ENCODE measurements around the gene LRCH1. TPM values are rescaled to one million over a fixed set of nuclear protein-coding genes. Genes with fewer than 3 reads are reported as not detected.

Gene LRCH1
- total RNA-seq, 1 experiment from 2014 or later: 27.0 TPM

DNA sequence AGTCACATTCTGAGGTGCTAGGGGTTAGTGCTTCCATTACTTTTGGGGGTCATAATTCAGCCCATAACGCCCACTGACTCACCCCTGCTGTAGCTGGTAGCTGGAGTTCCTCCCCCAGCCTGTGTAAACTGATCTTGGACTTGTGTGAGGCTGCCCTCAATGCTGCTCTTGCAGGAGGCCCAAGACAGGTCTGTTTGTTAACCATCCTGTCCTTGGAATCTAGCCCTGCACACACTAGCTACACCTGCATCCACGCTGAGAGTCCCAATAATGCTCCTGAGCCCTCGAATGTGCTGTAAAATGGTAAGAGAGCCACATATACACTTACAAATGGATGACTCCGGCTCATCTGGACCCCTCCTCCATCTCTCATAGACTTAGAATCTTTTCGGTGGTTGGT is 9.6 kb downstream of the LRCH1 start:
- intact Hi-C loops (cut with micrococcal nuclease; ENCODE audit: unreplicated experiment): no loop called here
- peaks cover 8% of the 10 kb centered on the region for H3K4me1 Mint-ChIP-seq (ENCODE audit: low read depth, unreplicated experiment)
- no peak overlapping the region for H3K4me3 Mint-ChIP-seq (ENCODE audit: unreplicated experiment)
- Histone ChIP-seq H3K9me3 (no peaks in the 10 kb centered on the region), H3K27me3 (replicated peaks; ENCODE audit: control insufficient read depth, insufficient read depth, low read length) (no peaks in the 10 kb centered on the region), H3K36me3 (ENCODE audit: control insufficient read depth, insufficient read depth, low read length) (no peaks in the 10 kb centered on the region), H3K4me3 (ENCODE audit: low read depth, low read length) (no peak overlapping the region), H3K4me1 (peaks cover 24% of the 10 kb centered on the region)
- peaks cover 6% of the 10 kb centered on the region for H3K36me3 Mint-ChIP-seq (ENCODE audit: insufficient read depth, unreplicated experiment)
- no TSS peak for BruUV-seq (replicated peaks)
- ChIA-PET CTCF (no interaction called here), POLR2A (no interaction called here)
- TF ChIP-seq, protein P1, sequence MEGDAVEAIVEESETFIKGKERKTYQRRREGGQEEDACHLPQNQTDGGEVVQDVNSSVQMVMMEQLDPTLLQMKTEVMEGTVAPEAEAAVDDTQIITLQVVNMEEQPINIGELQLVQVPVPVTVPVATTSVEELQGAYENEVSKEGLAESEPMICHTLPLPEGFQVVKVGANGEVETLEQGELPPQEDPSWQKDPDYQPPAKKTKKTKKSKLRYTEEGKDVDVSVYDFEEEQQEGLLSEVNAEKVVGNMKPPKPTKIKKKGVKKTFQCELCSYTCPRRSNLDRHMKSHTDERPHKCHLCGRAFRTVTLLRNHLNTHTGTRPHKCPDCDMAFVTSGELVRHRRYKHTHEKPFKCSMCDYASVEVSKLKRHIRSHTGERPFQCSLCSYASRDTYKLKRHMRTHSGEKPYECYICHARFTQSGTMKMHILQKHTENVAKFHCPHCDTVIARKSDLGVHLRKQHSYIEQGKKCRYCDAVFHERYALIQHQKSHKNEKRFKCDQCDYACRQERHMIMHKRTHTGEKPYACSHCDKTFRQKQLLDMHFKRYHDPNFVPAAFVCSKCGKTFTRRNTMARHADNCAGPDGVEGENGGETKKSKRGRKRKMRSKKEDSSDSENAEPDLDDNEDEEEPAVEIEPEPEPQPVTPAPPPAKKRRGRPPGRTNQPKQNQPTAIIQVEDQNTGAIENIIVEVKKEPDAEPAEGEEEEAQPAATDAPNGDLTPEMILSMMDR (IDR thresholded peaks at IDR 0.05; ENCODE audit: insufficient read depth in 1 of 2, low read depth in 1 of 2, low read length in 1 of 2, severe bottlenecking in 1 of 2, unreplicated experiment in 1 of 2): no peak
- H3K9me3 Mint-ChIP-seq (ENCODE audit: unreplicated experiment): no peaks in the 10 kb centered on the region
- H3K27me3 Mint-ChIP-seq (ENCODE audit: insufficient read depth, unreplicated experiment): no peaks in the 10 kb centered on the region
- no peak overlapping the region for H3K27ac Mint-ChIP-seq (ENCODE audit: unreplicated experiment)
- no peak for DNase-seq

- TF ChIP-seq, protein P1 (IDR thresholded peaks at IDR 0.05; ENCODE audit: insufficient read depth in 1 of 2, low read depth in 1 of 2, low read length in 1 of 2, severe bottlenecking in 1 of 2, unreplicated experiment in 1 of 2): no peak
- ChIA-PET POLR2A (no interaction called here), CTCF (no interaction called here)
- no peak for DNase-seq
- Histone ChIP-seq H3K4me3 (ENCODE audit: low read depth, low read length) (no peak overlapping the region), H3K36me3 (ENCODE audit: control insufficient read depth, insufficient read depth, low read length) (no peaks in the 10 kb centered on the region), H3K9me3 (no peaks in the 10 kb centered on the region), H3K4me1 (peaks cover 18% of the 10 kb centered on the region), H3K27me3 (replicated peaks; ENCODE audit: control insufficient read depth, insufficient read depth, low read length) (no peaks in the 10 kb centered on the region)
- Mint-ChIP-seq H3K36me3 (ENCODE audit: insufficient read depth, unreplicated experiment) (no peaks in the 10 kb centered on the region), H3K4me1 (ENCODE audit: low read depth, unreplicated experiment) (peaks cover 29% of the 10 kb centered on the region), H3K9me3 (ENCODE audit: unreplicated experiment) (no peaks in the 10 kb centered on the region), H3K27me3 (ENCODE audit: insufficient read depth, unreplicated experiment) (no peaks in the 10 kb centered on the region), H3K27ac (ENCODE audit: unreplicated experiment) (no peak overlapping the region), H3K4me3 (ENCODE audit: unreplicated experiment) (no peak overlapping the region)
- BruUV-seq (replicated peaks): no TSS peak
- intact Hi-C loops (cut with micrococcal nuclease; ENCODE audit: unreplicated experiment): no loop called here
These were observed 13.1 kb downstream of the LRCH1 start for GRCh38 chr13:46565808-46566750.

- no peaks in the 10 kb centered on the region for H3K36me3 Mint-ChIP-seq (ENCODE audit: insufficient read depth, unreplicated experiment)
- no TSS peak for BruUV-seq (replicated peaks)
These were observed 14.7 kb downstream of the LRCH1 start for GRCh38 chr13:46567671-46568070.

More at GRCh38 chr13:46567671-46568070, 14.7 kb downstream of the LRCH1 start:
- intact Hi-C loops (cut with micrococcal nuclease; ENCODE audit: unreplicated experiment): no loop called here
- Histone ChIP-seq H3K27me3 (replicated peaks; ENCODE audit: control insufficient read depth, insufficient read depth, low read length) (no peaks in the 10 kb centered on the region), H3K4me3 (ENCODE audit: low read depth, low read length) (no peak overlapping the region), H3K4me1 (peaks cover 21% of the 10 kb centered on the region), H3K9me3 (no peaks in the 10 kb centered on the region), H3K36me3 (ENCODE audit: control insufficient read depth, insufficient read depth, low read length) (no peaks in the 10 kb centered on the region)
- Mint-ChIP-seq H3K4me3 (ENCODE audit: unreplicated experiment) (no peak overlapping the region), H3K27me3 (ENCODE audit: insufficient read depth, unreplicated experiment) (no peaks in the 10 kb centered on the region), H3K27ac (ENCODE audit: unreplicated experiment) (no peak overlapping the region), H3K9me3 (ENCODE audit: unreplicated experiment) (no peaks in the 10 kb centered on the region), H3K4me1 (ENCODE audit: low read depth, unreplicated experiment) (peaks cover 43% of the 10 kb centered on the region)
- no peak for DNase-seq
- POLR2A ChIA-PET: no interaction called here
- TF ChIP-seq, protein P1 (IDR thresholded peaks at IDR 0.05; ENCODE audit: insufficient read depth in 1 of 2, low read depth in 1 of 2, low read length in 1 of 2, severe bottlenecking in 1 of 2, unreplicated experiment in 1 of 2): no peak
- CTCF ChIA-PET: no interaction called here

Measured in Caco-2 (cell line).